OCI-LY7 (cell line): ENCODE results near the gene C5orf58.

ENCODE experiments used
- CTCF ChIP-seq: fragments of 200-600 bp; sonication (generic); conservative IDR thresholded peaks from 2 replicates; pipeline ENCODE4 v1.5.1; 2014; ENCODE audit warnings: mild to moderate bottlenecking, antibody characterized with exemption, low read length, moderate library complexity, mixed read lengths
- EZH2phosphoT487 ChIP-seq: fragments of 200-600 bp; sonication (generic); IDR thresholded peaks from 2 replicates; pipeline ENCODE4 v1.6.1; 2018; ENCODE audit warnings: low read depth, borderline replicate concordance, mild to moderate bottlenecking, mixed run types, antibody characterized with exemption, low read length, moderate library complexity, mixed read lengths

GRCh38 chr5:170186156-170186555, 46.6 kb upstream of the C5orf58 start:
- TF ChIP-seq CTCF: no peak
- no peak for TF ChIP-seq EZH2phosphoT487
